ENCODE data around the gene RLIM. TPM values are rescaled to one million over a fixed set of nuclear protein-coding genes. Genes with fewer than 3 reads are reported as not detected.

Gene RLIM
- total and polyA plus RNA-seq, 2 donors (not counting 1 experiment from before 2014, with no cell fraction given) = 4.6 to 40.8 TPM

GRCh38 chrX:74606799-74607198 lies 7.6 kb downstream of the RLIM start:
- Histone ChIP-seq H2AFZ (ENCODE audit: insufficient read depth, low read depth, low read length, poor library complexity, severe bottlenecking) (no peak overlapping the region), H3K9ac (ENCODE audit: low read length) (no peak overlapping the region), H3K27ac (ENCODE audit: low read length in 2 of 2) (no peak overlapping the region), H3K4me1 (ENCODE audit: control insufficient read depth in 2 of 2, insufficient read depth in 2 of 2, low read length in 2 of 2) (no peaks in the 10 kb centered on the region), H3K4me2 (replicated peaks; ENCODE audit: low read depth, low read length, poor library complexity, severe bottlenecking) (no peak overlapping the region), H3K79me2 (ENCODE audit: control insufficient read depth, insufficient read depth, low read length) (peaks cover 65% of the 10 kb centered on the region), H3K27me3 (replicated peaks in 1 of 4; ENCODE audit: control extremely low read depth in 1 of 4, control insufficient read depth in 3 of 4, insufficient read depth in 4 of 4, low read length in 3 of 4) (no peaks in the 10 kb centered on the region), H3K4me3 (ENCODE audit: control extremely low read depth in 1 of 5, extremely low read depth in 1 of 5, insufficient read depth in 1 of 5, low read depth in 2 of 5, low read length in 4 of 5) (no peak overlapping the region), H3K36me3 (replicated peaks in 1 of 2; ENCODE audit: control extremely low read depth in 1 of 2, control insufficient read depth in 1 of 2, extremely low read depth in 1 of 2, insufficient read depth in 2 of 2, low read length in 1 of 2) (peaks cover 0 to 8% of the 10 kb centered on the region in 2 experiments), H3K9me3 (ENCODE audit: control extremely low read depth in 1 of 3, control insufficient read depth in 2 of 3, insufficient read depth in 1 of 3, low read length in 2 of 3) (no peaks in the 10 kb centered on the region), H4K20me1 (ENCODE audit: control insufficient read depth, insufficient read depth, low read length, poor library complexity, severe bottlenecking) (peaks cover 10% of the 10 kb centered on the region)
- DNase-seq (no peak), ATAC-seq (ENCODE audit: low read depth) (no peak)
- intact Hi-C loops (cut with micrococcal nuclease) = no loop called here
- 100% methylated on average over 5 of the region's 12 CpGs for WGBS (ENCODE audit: insufficient coverage)
- Mint-ChIP-seq H3K27me3 (no peaks in the 10 kb centered on the region), H3K4me3 (no peak overlapping the region), H3K27ac (no peak overlapping the region), H3K4me1 (peaks cover 36% of the 10 kb centered on the region), H3K9me3 (ENCODE audit: insufficient read depth) (no peaks in the 10 kb centered on the region)
- CTCF ChIA-PET = no interaction called here
- POLR2A ChIA-PET = no interaction called here
- no peak for TF ChIP-seq EZH2 (IDR thresholded peaks at IDR 0.05; ENCODE audit: borderline replicate concordance, insufficient read depth, low read depth, low read length, poor library complexity, severe bottlenecking)
- no peak for TF ChIP-seq CTCF (IDR thresholded peaks at IDR 0.05)

- no peak overlapping the region for H3K27ac ChIP-seq (ENCODE audit: low read length in 2 of 2)
- Mint-ChIP-seq H3K27ac (no peak overlapping the region), H3K27me3 (no peaks in the 10 kb centered on the region), H3K4me1 (peaks cover 38% of the 10 kb centered on the region), H3K4me3 (no peak overlapping the region), H3K9me3 (ENCODE audit: insufficient read depth) (no peaks in the 10 kb centered on the region)
- H3K27me3 ChIP-seq (replicated peaks in 1 of 4; ENCODE audit: control extremely low read depth in 1 of 4, control insufficient read depth in 3 of 4, insufficient read depth in 4 of 4, low read length in 3 of 4) = no peaks in the 10 kb centered on the region
- ATAC-seq (ENCODE audit: low read depth) (no peak), DNase-seq (no peak)
- peaks cover 69% of the 10 kb centered on the region for H3K79me2 ChIP-seq (ENCODE audit: control insufficient read depth, insufficient read depth, low read length)
- H3K36me3 ChIP-seq (replicated peaks in 1 of 2; ENCODE audit: control extremely low read depth in 1 of 2, control insufficient read depth in 1 of 2, extremely low read depth in 1 of 2, insufficient read depth in 2 of 2, low read length in 1 of 2) = peaks cover 0 to 8% of the 10 kb centered on the region in 2 experiments
- ChIA-PET POLR2A (no interaction called here), CTCF (no interaction called here)
- peaks cover 10% of the 10 kb centered on the region for H4K20me1 ChIP-seq (ENCODE audit: control insufficient read depth, insufficient read depth, low read length, poor library complexity, severe bottlenecking)
- H3K9me3 ChIP-seq (ENCODE audit: control extremely low read depth in 1 of 3, control insufficient read depth in 2 of 3, insufficient read depth in 1 of 3, low read length in 2 of 3) = no peaks in the 10 kb centered on the region
- no peak overlapping the region for H3K4me3 ChIP-seq (ENCODE audit: control extremely low read depth in 1 of 5, extremely low read depth in 1 of 5, insufficient read depth in 1 of 5, low read depth in 2 of 5, low read length in 4 of 5)
- TF ChIP-seq EZH2 (IDR thresholded peaks at IDR 0.05; ENCODE audit: borderline replicate concordance, insufficient read depth, low read depth, low read length, poor library complexity, severe bottlenecking) (no peak), CTCF (IDR thresholded peaks at IDR 0.05) (no peak)
- no peak overlapping the region for H3K9ac ChIP-seq (ENCODE audit: low read length)
- intact Hi-C loops (cut with micrococcal nuclease) = no loop called here
- H3K4me1 ChIP-seq (ENCODE audit: control insufficient read depth in 2 of 2, insufficient read depth in 2 of 2, low read length in 2 of 2) = no peaks in the 10 kb centered on the region
- no peak overlapping the region for H3K4me2 ChIP-seq (replicated peaks; ENCODE audit: low read depth, low read length, poor library complexity, severe bottlenecking)
- no peak overlapping the region for H2AFZ ChIP-seq (ENCODE audit: insufficient read depth, low read depth, low read length, poor library complexity, severe bottlenecking)
These were observed 8.1 kb downstream of the RLIM start for GRCh38 chrX:74606342-74606741.

Data from B cell (primary cell).